ENCODE results near the gene SVOPL. TPM values are rescaled to one million over a fixed set of nuclear protein-coding genes. Genes with fewer than 3 reads are reported as not detected.

Gene SVOPL
- total and polyA plus RNA-seq, 10 of the 15 experiments (the other 5 are each of a cell fraction or from before 2014, with no cell fraction given): 0.15 TPM; not detected in 9

GRCh38 chr7:138616085-138616484 lies 85.1 kb downstream of the SVOPL start:
- DNase-seq (ENCODE audit: low read depth, low spot score) (no peak), FAIRE-seq (no peak), ATAC-seq (no peak)
- no TSS peak for BruUV-seq (replicated peaks)
- TF ChIP-seq YY1 (IDR thresholded peaks at IDR 0.05; ENCODE audit: low read depth, low read length) (no peak), RUNX3 (IDR thresholded peaks at IDR 0.05; ENCODE audit: low read length) (no peak)
- Histone ChIP-seq H3K36me3 (ENCODE audit: control insufficient read depth in 2 of 2, insufficient read depth in 2 of 2, low read length in 1 of 2) (no peaks in the 10 kb centered on the region), H3K4me2 (ENCODE audit: control insufficient read depth, insufficient read depth) (no peak overlapping the region), H3K9me3 (replicated peaks; ENCODE audit: control insufficient read depth, insufficient read depth, low read length) (no peaks in the 10 kb centered on the region), H3K79me2 (ENCODE audit: control insufficient read depth, insufficient read depth, low read length) (no peaks in the 10 kb centered on the region), H3K4me1 (ENCODE audit: control insufficient read depth, insufficient read depth, low read length) (no peaks in the 10 kb centered on the region), H3K27me3 (replicated peaks in 1 of 2; ENCODE audit: control insufficient read depth in 2 of 2, insufficient read depth in 2 of 2, low read length in 1 of 2) (no peaks in the 10 kb centered on the region), H4K20me1 (ENCODE audit: control insufficient read depth, insufficient read depth) (no peaks in the 10 kb centered on the region), H2AFZ (ENCODE audit: control insufficient read depth, low read depth, low read length) (no peak overlapping the region), H3K9ac (ENCODE audit: control insufficient read depth, insufficient read depth, low read length) (no peak overlapping the region), H3K4me3 (no peak overlapping the region), H3K27ac (ENCODE audit: control insufficient read depth, insufficient read depth) (no peak overlapping the region)
- in situ Hi-C loops (cut with MboI): no loop called here
- intact Hi-C loops (cut with micrococcal nuclease; ENCODE audit: unreplicated experiment): no loop called here
- ChIA-PET RAD21 (ENCODE audit: unreplicated experiment) (no interaction called here), CTCF (no interaction called here), SMC1A (ENCODE audit: uncharacterized antibody, unreplicated experiment) (interaction anchor here (1.2 kb wide), 1 partner anchor 158 kb away, joined by 3 read pairs; no protein-coding TSS in a partner anchor), POLR2A (no interaction called here)
- WGBS (ENCODE audit: insufficient coverage, insufficient replicate concordance, low lambda C conversion rate, missing lambda C conversion rate): 80% methylated on average over 5 of the region's 6 CpGs

DNA sequence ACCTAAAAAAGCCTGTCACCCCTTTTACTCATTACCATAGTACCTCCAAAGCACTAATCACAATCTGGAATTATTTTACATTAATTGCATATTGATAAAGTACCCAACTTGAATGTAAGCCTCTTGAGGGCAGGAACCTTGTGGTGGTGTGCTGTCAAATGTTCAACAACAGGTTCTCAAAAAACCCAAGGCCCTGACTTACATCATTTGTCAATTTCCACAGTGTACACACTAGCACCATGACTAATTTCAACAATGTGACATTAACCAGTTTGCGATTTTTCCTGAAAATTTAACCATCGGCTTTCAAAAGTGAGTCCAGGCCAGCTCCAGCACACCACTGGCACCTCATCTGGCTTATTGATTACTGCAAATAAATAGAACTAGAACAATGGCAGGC lies 87.5 kb downstream of the SVOPL start:
- H3K9me3 ChIP-seq (replicated peaks; ENCODE audit: control insufficient read depth, insufficient read depth, low read length): no peaks in the 10 kb centered on the region
- FAIRE-seq: no peak
- no peak overlapping the region for H3K4me2 ChIP-seq (ENCODE audit: control insufficient read depth, insufficient read depth)
- SMC1A ChIA-PET (ENCODE audit: uncharacterized antibody, unreplicated experiment): no interaction called here
- CTCF ChIA-PET: no interaction called here
- no peaks in the 10 kb centered on the region for H3K27me3 ChIP-seq (replicated peaks in 1 of 2; ENCODE audit: control insufficient read depth in 2 of 2, insufficient read depth in 2 of 2, low read length in 1 of 2)
- no peak for TF ChIP-seq CBFB (IDR thresholded peaks at IDR 0.05; ENCODE audit: low read depth)
- no peak for TF ChIP-seq EP300 (IDR thresholded peaks at IDR 0.05; ENCODE audit: borderline replicate concordance in 1 of 2, control insufficient read depth in 1 of 2, low read depth in 2 of 2, low read length in 2 of 2)
- TF ChIP-seq IKZF2 (IDR thresholded peaks at IDR 0.05): no peak
- no peak for TF ChIP-seq ESRRA (IDR thresholded peaks at IDR 0.05; ENCODE audit: low read length)
- no peak for TF ChIP-seq PRDM15 (CRISPR knock-in tag; IDR thresholded peaks at IDR 0.05)
- no peak for TF ChIP-seq SKIL (IDR thresholded peaks at IDR 0.05; ENCODE audit: low read depth, poor library complexity, severe bottlenecking)
- no peak for TF ChIP-seq SPI1 (IDR thresholded peaks at IDR 0.05; ENCODE audit: borderline replicate concordance, insufficient read depth, low read depth, low read length)
- no peaks in the 10 kb centered on the region for H3K4me1 ChIP-seq (ENCODE audit: control insufficient read depth, insufficient read depth, low read length)
- no peak for DNase-seq (ENCODE audit: low read depth, low spot score)
- no peak overlapping the region for H3K4me3 ChIP-seq
- POLR2A ChIA-PET: interaction anchor here (0.7 to 0.8 kb wide), 2 partner anchors 16 to 312 kb away, joined by 3 to 7 read pairs; no protein-coding TSS in a partner anchor
- WGBS (ENCODE audit: insufficient coverage, insufficient replicate concordance, low lambda C conversion rate, missing lambda C conversion rate): 100% methylated on average over 2 of the region's 2 CpGs
- intact Hi-C loops (cut with micrococcal nuclease; ENCODE audit: unreplicated experiment) (no loop called here), in situ Hi-C loops (cut with MboI) (no loop called here)
- H2AFZ ChIP-seq (ENCODE audit: control insufficient read depth, low read depth, low read length): no peak overlapping the region
- RAD21 ChIA-PET (ENCODE audit: unreplicated experiment): no interaction called here
- no peak for ATAC-seq
- no peak overlapping the region for H3K9ac ChIP-seq (ENCODE audit: control insufficient read depth, insufficient read depth, low read length)
- H3K36me3 ChIP-seq (ENCODE audit: control insufficient read depth in 2 of 2, insufficient read depth in 2 of 2, low read length in 1 of 2): no peaks in the 10 kb centered on the region
- no peaks in the 10 kb centered on the region for H4K20me1 ChIP-seq (ENCODE audit: control insufficient read depth, insufficient read depth)
- BruUV-seq (replicated peaks): no TSS peak
- no peaks in the 10 kb centered on the region for H3K79me2 ChIP-seq (ENCODE audit: control insufficient read depth, insufficient read depth, low read length)
- no peak overlapping the region for H3K27ac ChIP-seq (ENCODE audit: control insufficient read depth, insufficient read depth)
